ENCODE data around the gene TUBB4B. TPM values are rescaled to one million over a fixed set of nuclear protein-coding genes. Genes with fewer than 3 reads are reported as not detected.

TUBB4B gene
- polyA plus RNA-seq, 3 donors from 2014 or later, result 60.8 to 98.2 (median 71.9) TPM

DNA sequence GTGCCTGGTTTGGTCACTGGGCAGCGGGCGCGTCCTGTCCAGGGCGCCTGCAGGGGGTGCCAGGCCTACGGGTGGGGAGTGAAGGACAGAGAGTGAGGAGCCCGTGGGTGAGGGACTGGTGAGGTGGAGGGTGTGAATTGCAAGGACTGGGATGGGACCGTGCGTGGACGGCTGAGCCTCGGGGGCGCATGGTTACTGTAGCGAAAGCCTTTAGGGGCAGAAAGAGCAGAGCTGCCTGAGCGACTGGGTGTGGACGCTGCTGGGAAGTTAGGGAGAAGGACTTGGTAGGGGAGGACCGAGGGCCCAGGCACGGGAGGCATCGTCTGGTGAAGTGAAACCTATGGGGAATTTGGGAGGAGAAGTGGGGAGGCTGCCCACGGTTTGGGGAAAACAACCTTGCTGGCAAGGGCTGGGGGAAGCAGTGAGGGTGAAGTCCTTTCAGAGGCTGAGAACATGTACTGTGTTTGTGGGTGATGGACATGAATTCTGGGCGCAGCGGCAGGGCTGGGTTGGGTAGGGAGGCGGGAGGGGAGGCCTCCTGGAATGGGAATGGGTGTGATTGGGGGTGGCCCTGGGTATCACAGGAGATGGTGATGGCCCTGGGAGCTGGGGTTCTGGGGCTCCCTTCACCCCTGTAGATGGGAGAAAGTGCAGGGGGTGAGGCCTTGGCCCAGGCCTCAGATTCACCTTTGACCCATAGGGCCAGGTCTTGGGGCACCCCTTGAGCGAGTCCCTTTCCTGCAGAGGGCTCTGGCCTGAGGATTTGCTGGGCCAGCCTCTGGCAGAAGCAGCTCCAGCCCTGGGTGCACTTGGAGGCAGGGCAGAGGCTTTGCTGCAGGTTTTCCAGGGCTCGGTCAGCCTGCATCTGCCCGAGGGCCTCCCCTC is 34.7 kb downstream of the TUBB4B start:
- Mint-ChIP-seq H3K27ac (peak overlapping the region; percentile 10 to 57 (median 45)), H3K4me3 (peak overlapping the region in 3 of 5 donors; percentile 1 to 22 (median 21)), H3K9me3 (no peaks in the 10 kb centered on the region), H3K27me3 (ENCODE audit: low read depth in 3 of 3) (peaks cover 0 to 4% (median 4%) of the 10 kb centered on the region in 3 donors), H3K36me3 (peaks cover 0 to 5% (median 0%) of the 10 kb centered on the region in 3 donors), H3K4me1 (peaks cover 19 to 28% of the 10 kb centered on the region in 2 donors)
- no peak for DNase-seq

DNA sequence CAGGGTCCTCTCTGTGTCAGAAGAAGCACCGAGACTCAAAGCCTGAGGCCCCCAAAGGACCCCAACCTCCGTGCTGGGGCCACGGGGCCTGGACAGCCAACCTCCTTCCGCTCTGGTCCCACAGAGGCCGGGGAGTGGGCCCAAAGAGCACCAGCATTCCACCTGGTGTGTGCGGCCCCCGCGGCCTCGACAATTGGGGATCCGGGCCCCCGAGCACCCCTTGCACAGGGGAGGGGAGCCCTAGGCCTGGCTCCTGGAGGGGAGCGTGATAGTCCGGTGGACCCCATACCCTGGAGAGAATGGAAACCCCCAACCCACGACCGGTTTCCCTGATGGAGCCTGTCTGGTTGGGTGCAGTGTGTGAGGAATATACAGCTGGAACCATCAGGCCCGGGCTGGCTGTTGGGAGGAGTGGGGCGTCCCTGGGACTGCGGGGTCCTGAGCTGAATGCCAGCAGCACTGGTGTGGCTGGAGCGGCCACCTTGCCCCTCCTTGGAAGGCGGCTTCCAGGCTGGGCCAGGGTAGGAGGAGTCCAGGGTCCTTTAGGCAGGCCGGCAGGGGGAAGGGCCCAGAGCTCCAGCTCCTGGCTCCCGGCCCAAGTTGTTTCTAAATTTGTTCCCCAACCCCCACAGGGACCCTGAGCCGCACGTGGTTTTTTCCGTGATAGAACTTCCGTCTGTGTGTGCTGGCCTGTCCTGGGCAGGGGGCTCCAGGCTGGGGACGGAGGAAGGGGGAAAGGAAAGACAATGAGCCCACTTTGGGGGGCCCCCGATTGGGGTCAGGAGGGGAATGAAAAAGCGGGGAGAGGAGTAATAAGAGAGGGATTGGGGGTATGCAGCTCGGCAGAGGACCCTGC is 35.6 kb downstream of the TUBB4B start:
- Mint-ChIP-seq H3K27me3 (ENCODE audit: low read depth in 3 of 3) (peaks cover 0 to 4% (median 2%) of the 10 kb centered on the region in 3 donors), H3K4me1 (peaks cover 12 to 21% of the 10 kb centered on the region in 2 donors), H3K27ac (peak overlapping the region in 5 of 6 donors; percentile 80 to 88 (median 81)), H3K36me3 (peaks cover 0 to 5% (median 0%) of the 10 kb centered on the region in 3 donors), H3K4me3 (peak overlapping the region; percentile 68 to 94 (median 89)), H3K9me3 (no peaks in the 10 kb centered on the region)
- DNase-seq, result no peak

DNA sequence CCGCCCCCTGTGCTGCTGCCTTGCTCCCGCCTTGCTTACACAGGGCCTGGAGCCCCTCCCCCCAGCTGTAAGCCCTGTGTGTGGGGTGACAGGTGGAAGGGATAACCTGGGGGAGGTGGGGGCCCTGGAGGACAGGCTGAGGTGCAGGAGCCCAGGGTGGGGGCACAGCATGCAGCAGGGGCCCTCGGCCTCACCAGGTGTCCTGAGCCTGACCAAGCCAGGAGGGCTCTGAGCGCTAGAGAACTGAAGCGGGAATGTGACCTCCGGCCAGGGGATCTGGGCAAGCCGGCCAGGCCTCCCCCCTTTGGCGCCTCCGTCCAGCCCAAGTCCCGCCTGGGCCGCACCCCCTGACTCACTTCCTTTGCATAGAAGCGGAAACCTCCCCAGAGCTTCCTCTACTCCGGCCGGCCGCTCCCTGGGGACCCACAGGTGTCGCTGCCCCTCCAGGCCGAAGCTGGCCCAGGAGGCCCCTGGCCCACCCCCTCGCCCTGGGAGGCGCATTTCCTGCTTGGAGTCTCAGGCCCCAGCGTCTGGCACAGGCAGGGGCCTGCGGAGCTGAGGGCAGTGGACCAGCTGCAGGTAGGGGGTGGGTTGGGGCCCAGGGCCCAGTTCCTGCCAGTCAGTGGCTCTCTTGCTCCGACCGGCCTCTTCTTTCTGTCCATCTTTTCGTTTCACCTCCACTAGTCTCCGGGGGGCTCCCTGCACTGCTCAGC is 36.4 kb downstream of the TUBB4B start, which contains the start of gene TOR4A:
Gene TOR4A (plus strand): TSS at position 398 of the 713 bp plus-strand sequence. CDS start 964 bp downstream, outside the sequence.
- Mint-ChIP-seq H3K4me1 (peaks cover 14 to 22% of the 10 kb centered on the region in 2 donors), H3K4me3 (peak within 1 kb of the TSS; percentile 89 to 94 (median 92)), H3K27me3 (ENCODE audit: low read depth in 3 of 3) (peaks cover 0 to 4% (median 2%) of the 10 kb centered on the region in 3 donors), H3K36me3 (peaks cover 1 to 6% (median 2%) of the 10 kb centered on the region in 3 donors), H3K9me3 (no peaks in the 10 kb centered on the region), H3K27ac (peak within 1 kb of the TSS; percentile 72 to 88 (median 85))
- peak; percentile 51 to 53 (median 53) for DNase-seq

DNA sequence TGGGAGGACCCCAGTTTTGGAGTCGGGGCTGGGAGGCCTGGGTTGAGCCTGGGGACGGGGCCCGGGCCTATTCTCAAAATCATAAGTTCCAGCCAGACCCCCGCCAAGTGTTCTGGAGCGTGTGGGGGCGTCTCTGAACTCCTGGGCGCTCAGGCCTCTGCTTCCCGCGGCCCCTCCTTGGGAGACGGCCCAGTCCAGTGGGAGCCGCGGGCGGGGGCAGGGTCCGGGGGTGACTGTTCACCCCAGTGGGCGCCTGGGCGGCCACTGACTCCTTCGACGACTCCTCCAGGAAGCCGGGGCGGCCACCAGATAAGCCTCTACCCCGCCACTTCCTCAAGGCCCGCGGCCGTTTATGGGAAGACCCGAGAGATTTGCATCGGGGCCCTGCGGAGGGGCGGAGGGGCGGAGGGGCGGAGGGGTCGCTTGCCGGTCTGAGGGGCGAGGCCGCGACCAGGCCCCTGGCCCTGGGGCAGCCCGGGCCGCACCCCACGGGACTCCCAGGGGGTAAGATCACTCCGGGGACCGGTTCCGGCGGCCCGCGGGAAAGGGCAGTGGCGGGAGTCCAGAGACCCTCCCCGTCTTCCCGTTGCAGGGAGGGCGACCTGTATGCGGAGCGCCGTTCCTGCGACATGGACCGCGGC is 37.1 kb downstream of the TUBB4B start:
- H3K9me3 Mint-ChIP-seq, result no peaks in the 10 kb centered on the region
- peak overlapping the region; percentile 89 to 94 (median 92) for H3K4me3 Mint-ChIP-seq
- no peak for DNase-seq
- peaks cover 18 to 23% of the 10 kb centered on the region in 2 donors for H3K4me1 Mint-ChIP-seq
- H3K27me3 Mint-ChIP-seq (ENCODE audit: low read depth in 3 of 3), result peaks cover 0 to 4% (median 2%) of the 10 kb centered on the region in 3 donors
- peak overlapping the region; percentile 40 to 88 (median 82) for H3K27ac Mint-ChIP-seq
- peaks cover 4 to 9% (median 5%) of the 10 kb centered on the region in 3 donors for H3K36me3 Mint-ChIP-seq

DNA sequence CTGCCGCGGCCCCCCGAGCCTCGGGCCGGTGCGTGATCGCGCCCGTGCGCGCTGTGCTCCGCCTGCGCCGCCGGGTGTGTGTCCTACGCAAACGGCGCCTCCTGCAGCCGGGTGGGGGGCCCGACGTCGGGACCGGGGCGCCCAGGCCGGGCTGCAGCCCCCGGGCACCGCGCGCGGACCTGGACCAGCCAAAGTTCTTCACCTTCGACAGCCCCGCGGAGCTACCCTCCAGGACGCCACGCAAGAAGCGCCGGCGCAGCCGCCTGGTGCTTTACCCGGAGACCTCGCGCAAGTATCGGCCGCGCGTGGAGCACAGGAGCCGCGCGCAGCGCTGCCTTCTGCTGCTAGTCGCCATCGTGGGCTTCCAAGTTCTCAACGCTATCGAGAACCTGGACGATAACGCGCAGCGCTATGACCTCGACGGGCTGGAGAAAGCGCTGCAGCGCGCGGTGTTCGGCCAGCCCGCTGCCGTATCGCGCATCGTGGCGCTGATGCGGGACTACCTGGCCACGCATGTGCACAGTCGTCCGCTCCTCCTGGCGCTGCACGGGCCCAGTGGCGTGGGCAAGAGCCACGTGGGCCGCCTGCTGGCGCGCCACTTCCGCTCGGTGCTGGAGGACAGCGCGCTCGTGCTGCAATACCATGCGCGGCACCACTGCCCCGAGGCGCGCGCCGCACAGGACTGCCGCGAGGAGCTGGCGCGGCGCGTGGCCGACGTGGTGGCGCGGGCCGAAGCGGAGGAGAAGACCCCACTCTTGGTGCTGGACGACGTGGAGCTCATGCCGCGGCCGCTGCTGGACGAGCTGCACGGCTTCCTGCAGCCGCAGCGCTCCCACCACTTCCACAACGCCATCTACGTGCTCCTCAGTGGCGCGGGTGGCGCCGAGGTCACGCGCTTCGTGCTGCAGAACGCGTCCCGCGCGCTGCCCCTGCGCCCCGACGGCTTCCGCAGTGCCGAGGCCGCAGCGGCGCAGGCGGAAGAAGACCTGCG is 37.9 kb downstream of the TUBB4B start:
- Mint-ChIP-seq H3K27ac (no peak overlapping the region), H3K4me1 (peaks cover 11 to 23% of the 10 kb centered on the region in 2 donors), H3K4me3 (peak overlapping the region in 1 of 5 donors; percentile 29), H3K9me3 (no peaks in the 10 kb centered on the region), H3K36me3 (peaks cover 4 to 5% (median 4%) of the 10 kb centered on the region in 3 donors), H3K27me3 (ENCODE audit: low read depth in 3 of 3) (peaks cover 0 to 4% (median 2%) of the 10 kb centered on the region in 3 donors)
- DNase-seq, result no peak

DNA sequence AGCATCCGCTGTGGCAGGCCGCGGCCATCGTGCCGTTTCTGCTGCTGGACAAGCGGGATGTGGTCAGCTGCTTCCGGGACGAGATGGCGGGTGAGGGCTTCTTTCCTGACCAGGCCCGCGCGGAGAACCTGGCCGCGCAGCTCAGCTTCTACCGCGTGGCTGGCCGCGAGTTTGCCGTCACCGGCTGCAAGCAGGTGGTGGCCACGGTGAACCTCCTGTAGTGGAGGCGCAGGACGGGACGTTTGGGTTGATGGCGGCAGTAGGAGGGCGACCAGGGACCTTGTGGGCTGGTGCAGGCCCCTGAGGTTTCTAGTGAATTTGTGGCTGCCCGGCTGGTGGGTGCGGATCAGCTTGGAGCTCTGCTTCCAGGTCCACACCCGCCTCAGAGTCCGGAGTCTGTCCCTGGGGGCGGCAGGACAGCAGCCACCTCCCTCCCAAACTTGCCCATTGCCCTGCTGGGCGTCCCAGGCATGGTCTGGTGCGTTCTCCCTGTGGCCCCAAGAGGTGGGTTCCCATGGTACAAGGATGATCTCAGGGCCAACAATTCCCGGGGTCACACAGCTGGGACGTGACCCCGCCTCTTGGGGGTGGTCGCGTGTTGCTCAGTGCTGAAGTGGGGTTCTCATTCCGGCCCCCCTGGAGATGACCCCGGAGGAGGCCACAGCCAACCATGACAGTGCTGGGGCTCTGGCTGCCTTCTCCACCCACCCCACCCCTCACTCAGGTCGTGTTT is 38.8 kb downstream of the TUBB4B start:
- no peak for DNase-seq
- Mint-ChIP-seq H3K36me3 (peaks cover 4 to 5% (median 4%) of the 10 kb centered on the region in 3 donors), H3K4me3 (peak overlapping the region; percentile 32 to 62 (median 36)), H3K4me1 (peaks cover 11 to 20% of the 10 kb centered on the region in 2 donors), H3K27me3 (ENCODE audit: low read depth in 3 of 3) (peaks cover 0 to 4% (median 2%) of the 10 kb centered on the region in 3 donors), H3K9me3 (no peaks in the 10 kb centered on the region), H3K27ac (peak overlapping the region in 1 of 6 donors; percentile 24)

DNA sequence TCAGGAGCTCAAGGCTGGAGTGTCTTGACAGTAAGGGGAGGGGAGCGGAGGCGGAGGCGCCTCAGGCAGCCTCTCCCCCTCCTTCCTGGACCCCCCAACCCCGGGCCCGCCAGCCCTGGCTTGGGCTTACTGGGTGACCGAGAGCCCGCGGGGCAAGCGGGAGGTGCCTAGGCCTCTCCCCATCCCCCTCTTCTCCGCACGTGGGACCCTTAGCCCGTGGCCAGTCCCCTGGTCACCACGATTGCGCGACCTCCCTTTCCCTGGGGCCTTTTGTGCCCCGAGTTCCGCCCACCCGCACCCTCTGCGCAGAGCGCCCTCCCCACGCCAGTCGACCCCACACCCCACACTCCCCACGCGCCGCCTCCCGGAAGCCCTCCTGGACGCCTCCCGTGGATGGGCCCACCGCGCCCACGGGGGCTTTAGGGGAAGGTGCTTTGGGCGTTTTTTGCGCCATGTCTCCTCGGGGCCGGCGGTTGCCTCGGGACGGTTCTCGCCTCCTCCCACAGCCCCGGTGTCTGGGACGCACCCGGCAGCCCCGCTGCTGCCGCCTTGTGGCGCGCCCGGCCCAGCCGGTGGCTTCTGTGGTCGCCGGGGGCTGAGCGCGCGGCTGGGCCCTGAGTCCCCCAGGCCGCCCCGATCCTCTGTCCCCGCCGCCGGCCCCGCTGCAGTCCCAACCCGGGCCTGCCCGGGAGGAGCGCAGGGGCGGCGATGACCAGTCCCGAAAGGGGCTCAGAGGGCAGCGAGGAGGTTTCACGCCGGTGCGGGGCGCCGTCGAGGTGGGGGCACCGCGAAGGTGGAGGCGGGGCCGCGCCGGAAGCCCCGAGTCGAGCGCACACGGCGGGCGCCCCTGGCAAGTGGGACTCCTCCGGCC is 39.6 kb downstream of the TUBB4B start:
- peak; percentile 45 to 53 (median 50) for DNase-seq
- Mint-ChIP-seq H3K4me1 (peaks cover 11 to 16% of the 10 kb centered on the region in 2 donors), H3K4me3 (peak overlapping the region in 3 of 5 donors; percentile 48 to 62 (median 49))

DNA sequence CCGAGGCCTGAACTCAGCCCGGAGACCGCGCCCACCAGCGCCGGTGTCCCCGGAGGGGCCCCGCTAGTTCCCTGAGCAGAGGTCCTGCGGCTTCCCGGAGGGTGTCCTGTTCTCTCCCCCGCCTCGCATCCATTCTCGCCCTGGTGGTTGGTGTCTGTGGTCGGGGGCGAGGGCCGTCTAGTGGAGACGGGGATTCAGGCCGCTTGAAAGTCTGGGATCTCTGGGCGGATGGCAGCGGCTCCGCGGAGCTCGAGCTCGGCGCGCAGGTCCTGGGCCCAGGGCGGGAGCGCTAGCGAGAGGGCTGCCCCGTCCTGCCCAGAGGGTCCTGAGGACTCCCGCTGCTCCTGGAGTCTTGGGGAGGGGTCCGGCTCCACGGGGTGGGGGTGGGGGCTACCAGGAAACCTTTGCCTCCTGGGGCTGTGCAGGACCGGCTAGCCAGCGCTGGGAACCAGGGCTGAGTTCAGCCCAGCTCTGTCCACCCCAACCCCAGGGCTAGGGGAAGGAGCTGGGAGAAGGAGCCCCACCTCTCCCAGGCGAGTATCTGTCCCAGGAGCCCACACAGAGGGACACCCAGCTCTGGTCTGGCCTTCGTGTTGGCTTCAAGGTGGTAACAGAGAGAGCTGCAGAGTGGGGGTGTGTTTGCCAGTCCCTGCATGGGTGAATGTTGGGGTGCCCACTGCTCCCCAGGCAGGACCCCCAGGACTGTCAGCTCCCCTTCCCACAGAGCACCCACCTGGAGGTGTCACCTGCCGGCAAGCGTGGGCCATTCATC is 40.4 kb downstream of the TUBB4B start:
- Mint-ChIP-seq H3K4me1 (peaks cover 11 to 16% of the 10 kb centered on the region in 2 donors), H3K27ac (peak overlapping the region in 4 of 6 donors; percentile 22 to 66 (median 58)), H3K4me3 (peak overlapping the region in 3 of 5 donors; percentile 17 to 44 (median 23)), H3K27me3 (ENCODE audit: low read depth in 3 of 3) (peaks cover 0 to 4% (median 2%) of the 10 kb centered on the region in 3 donors), H3K9me3 (no peaks in the 10 kb centered on the region), H3K36me3 (peaks cover 4 to 5% (median 4%) of the 10 kb centered on the region in 3 donors)
- DNase-seq, result no peak

More for the DNA sequence above, 39.6 kb downstream of the TUBB4B start:
- Mint-ChIP-seq H3K9me3 (no peaks in the 10 kb centered on the region), H3K27ac (peak overlapping the region in 1 of 6 donors; percentile 24), H3K27me3 (ENCODE audit: low read depth in 3 of 3) (peaks cover 0 to 4% (median 2%) of the 10 kb centered on the region in 3 donors), H3K36me3 (peaks cover 4 to 5% (median 4%) of the 10 kb centered on the region in 3 donors)

DNA sequence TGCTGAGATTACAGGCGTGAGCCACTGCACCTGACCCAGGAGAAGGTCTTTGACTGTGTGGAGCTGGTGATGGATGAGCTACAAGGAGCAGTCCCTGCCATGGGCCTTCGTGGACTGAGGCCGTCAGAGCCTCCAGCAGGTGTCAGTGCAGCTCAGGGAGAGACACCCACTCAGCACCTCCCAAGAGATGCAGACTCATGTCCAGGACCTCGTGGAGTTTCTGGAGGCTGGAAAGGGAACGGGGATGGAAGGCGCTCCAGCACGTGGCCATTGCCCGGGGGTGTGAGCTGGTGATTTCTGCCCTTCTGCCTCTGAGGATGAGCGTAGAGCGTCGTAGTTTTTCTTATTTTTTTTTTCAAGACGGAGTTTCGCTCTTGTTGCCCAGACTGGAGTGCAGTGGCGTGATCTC is 45.9 kb downstream of the TUBB4B start:
- peak overlapping the region in 1 of 6 donors; percentile 55 for H3K27ac Mint-ChIP-seq
- H3K36me3 Mint-ChIP-seq, result peaks cover 4 to 5% (median 4%) of the 10 kb centered on the region in 3 donors
- peaks cover 5 to 6% of the 10 kb centered on the region in 2 donors for H3K4me1 Mint-ChIP-seq
- H3K4me3 Mint-ChIP-seq, result no peak overlapping the region
- H3K9me3 Mint-ChIP-seq, result no peaks in the 10 kb centered on the region
- H3K27me3 Mint-ChIP-seq (ENCODE audit: low read depth in 3 of 3), result peaks cover 0 to 2% (median 0%) of the 10 kb centered on the region in 3 donors
- no peak for DNase-seq

DNA sequence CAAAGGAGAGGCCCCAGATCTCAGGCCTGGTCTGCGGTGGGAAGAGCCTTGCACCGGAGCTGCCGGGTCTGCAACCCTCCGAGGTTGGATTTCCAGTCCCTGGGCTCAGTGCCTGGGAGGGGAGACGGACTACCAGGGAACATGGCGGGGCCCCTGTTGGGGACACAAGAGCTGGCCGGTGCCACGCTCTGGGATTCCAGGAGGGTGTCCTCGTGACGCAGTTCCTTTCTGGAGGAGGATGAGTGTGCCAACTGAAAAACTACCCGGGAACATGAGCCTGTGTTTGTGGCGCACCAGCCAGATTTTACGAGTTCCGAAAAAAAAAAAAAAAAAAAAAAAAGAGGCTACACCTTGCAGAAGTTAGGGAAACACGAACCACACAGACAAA is 52.0 kb downstream of the TUBB4B start:
- Mint-ChIP-seq H3K27me3 (ENCODE audit: low read depth in 3 of 3) (peaks cover 12 to 13% (median 13%) of the 10 kb centered on the region in 3 donors), H3K27ac (no peak overlapping the region), H3K9me3 (no peaks in the 10 kb centered on the region), H3K4me1 (peaks cover 7 to 14% of the 10 kb centered on the region in 2 donors), H3K4me3 (no peak overlapping the region), H3K36me3 (no peaks in the 10 kb centered on the region)
- no peak for DNase-seq
